Skeletal muscle satellite cell (primary cell): ENCODE results near the gene MAD1L1.

Source experiments
- H3K27me3 ChIP-seq: 2 replicates; pipeline ENCODE4 v1.7.0; 2013; ENCODE audit warnings: low read length; ENCODE audit not compliant: control insufficient read depth, insufficient read depth
- H3K36me3 ChIP-seq: 2 replicates; pipeline ENCODE4 v1.7.0; 2013; ENCODE audit warnings: mild to moderate bottlenecking, control low read depth, low read length; ENCODE audit not compliant: insufficient read depth
- H3K4me1 ChIP-seq: 2 replicates; pipeline ENCODE4 v1.7.0; 2013; ENCODE audit warnings: low read length; ENCODE audit not compliant: control insufficient read depth, insufficient read depth
- H3K4me2 ChIP-seq: 2 replicates; pipeline ENCODE4 v1.7.0; 2013; ENCODE audit warnings: mild to moderate bottlenecking, low read length
- H3K4me3 ChIP-seq: 2 replicates; pipeline ENCODE4 v1.7.0; 2013; ENCODE audit warnings: low read length
- H3K9ac ChIP-seq: 2 replicates; pipeline ENCODE4 v1.7.0; 2013; ENCODE audit warnings: mild to moderate bottlenecking, low read depth, low read length, moderate library complexity
- H3K9me3 ChIP-seq: replicated peaks from 2 replicates; pipeline ENCODE4 v1.7.0; 2013; ENCODE audit warnings: mild to moderate bottlenecking, control low read depth, low read length

Gene MAD1L1

GRCh38 chr7:2106440-2106839 is 126.3 kb downstream of the MAD1L1 start:
- Histone ChIP-seq H3K9me3 (no peaks in the 10 kb centered on the region), H3K4me1 (peaks cover 48% of the 10 kb centered on the region), H3K4me3 (no peak overlapping the region), H3K9ac (no peak overlapping the region), H3K4me2 (peak overlapping the region; percentile 41), H3K36me3 (no peaks in the 10 kb centered on the region), H3K27me3 (no peaks in the 10 kb centered on the region)

DNA sequence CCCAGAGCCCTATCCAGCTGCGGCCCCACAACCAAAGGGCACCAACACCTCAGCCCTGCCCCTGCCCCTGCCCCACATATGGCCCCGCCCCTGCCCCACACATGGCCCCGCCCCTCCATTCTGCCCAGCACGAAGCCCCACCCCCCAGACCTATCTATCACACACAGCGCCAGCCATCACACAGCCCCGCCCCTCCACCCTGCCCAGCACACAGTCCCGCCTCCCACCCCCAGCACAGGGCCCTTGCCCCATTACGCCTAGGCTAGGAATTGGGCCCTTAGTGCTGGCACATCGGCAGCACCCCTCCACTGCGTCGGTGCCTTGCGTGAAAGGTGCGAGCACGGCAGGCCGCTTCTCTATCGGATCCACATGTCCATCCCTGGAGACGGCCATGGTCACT is 126.8 kb downstream of the MAD1L1 start:
- H3K9me3 ChIP-seq = no peaks in the 10 kb centered on the region
- no peak overlapping the region for H3K9ac ChIP-seq
- H3K4me1 ChIP-seq = peaks cover 44% of the 10 kb centered on the region

GRCh38 chr7:2105280-2105679 is 127.5 kb downstream of the MAD1L1 start:
- H3K4me1 ChIP-seq = peaks cover 38% of the 10 kb centered on the region
- H3K4me3 ChIP-seq = no peak overlapping the region
- no peaks in the 10 kb centered on the region for H3K36me3 ChIP-seq
- H3K27me3 ChIP-seq = no peaks in the 10 kb centered on the region
- H3K9ac ChIP-seq = no peak overlapping the region
- H3K9me3 ChIP-seq = no peaks in the 10 kb centered on the region
- H3K4me2 ChIP-seq = no peak overlapping the region

More for the DNA sequence above, 126.8 kb downstream of the MAD1L1 start:
- Histone ChIP-seq H3K4me3 (no peak overlapping the region), H3K27me3 (no peaks in the 10 kb centered on the region), H3K4me2 (no peak overlapping the region), H3K36me3 (no peaks in the 10 kb centered on the region)

DNA sequence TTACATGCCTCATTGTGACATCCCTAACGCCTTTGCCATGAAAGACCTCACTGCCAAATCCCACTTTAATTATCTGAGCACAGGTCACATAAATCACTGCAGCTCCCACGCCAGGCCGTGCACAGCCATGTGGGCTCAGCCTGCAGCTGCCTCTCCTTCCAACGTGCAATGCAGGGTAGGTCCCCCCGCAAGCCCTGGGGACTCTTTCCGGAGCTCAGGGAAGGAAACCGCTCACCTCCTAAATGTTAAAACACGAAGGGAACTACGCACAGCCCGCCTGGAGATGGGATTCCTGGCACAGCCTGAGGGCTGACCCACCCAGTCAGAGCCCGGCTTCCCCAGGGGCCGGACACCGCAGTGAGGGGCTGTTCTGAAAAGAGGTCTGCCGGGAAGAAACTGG is 128.0 kb downstream of the MAD1L1 start:
- no peak overlapping the region for H3K4me3 ChIP-seq

GRCh38 chr7:2104107-2104710 is 128.5 kb downstream of the MAD1L1 start:
- Histone ChIP-seq H3K9me3 (no peaks in the 10 kb centered on the region), H3K4me1 (peaks cover 39% of the 10 kb centered on the region), H3K4me3 (no peak overlapping the region), H3K36me3 (no peaks in the 10 kb centered on the region), H3K9ac (peak overlapping the region; percentile 36), H3K27me3 (no peaks in the 10 kb centered on the region), H3K4me2 (peak overlapping the region; percentile 56)

More for the DNA sequence above, 128.0 kb downstream of the MAD1L1 start:
- Histone ChIP-seq H3K9me3 (no peaks in the 10 kb centered on the region), H3K4me2 (peak overlapping the region; percentile 56), H3K9ac (peak overlapping the region; percentile 6), H3K27me3 (no peaks in the 10 kb centered on the region), H3K4me1 (peaks cover 37% of the 10 kb centered on the region), H3K36me3 (no peaks in the 10 kb centered on the region)

GRCh38 chr7:2103071-2103898 is 129.5 kb downstream of the MAD1L1 start:
- H3K9me3 ChIP-seq = no peaks in the 10 kb centered on the region
- H3K4me2 ChIP-seq = peak overlapping the region; percentile 56
- H3K27me3 ChIP-seq = no peaks in the 10 kb centered on the region
- H3K4me3 ChIP-seq = no peak overlapping the region
- H3K9ac ChIP-seq = peak overlapping the region; percentile 36
- H3K36me3 ChIP-seq = peaks cover 2% of the 10 kb centered on the region
- H3K4me1 ChIP-seq = peaks cover 39% of the 10 kb centered on the region

DNA sequence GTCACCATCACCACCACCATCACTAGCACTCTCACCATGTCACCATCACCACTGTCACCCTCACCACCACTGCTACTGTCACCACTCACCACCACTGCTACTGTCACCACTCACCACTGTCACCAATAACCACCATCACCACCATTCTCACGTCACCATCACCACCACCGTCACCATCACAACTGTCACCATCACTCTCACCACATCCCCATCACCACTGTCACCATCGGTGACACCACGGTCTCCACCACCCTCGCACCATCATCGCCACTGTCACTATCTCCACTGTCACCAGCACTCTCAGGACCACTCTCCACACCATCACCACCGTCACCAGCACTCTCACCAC is 130.4 kb downstream of the MAD1L1 start:
- Histone ChIP-seq H3K9ac (no peak overlapping the region), H3K9me3 (no peaks in the 10 kb centered on the region), H3K36me3 (peaks cover 2% of the 10 kb centered on the region), H3K4me3 (no peak overlapping the region), H3K4me2 (no peak overlapping the region), H3K4me1 (peaks cover 35% of the 10 kb centered on the region), H3K27me3 (no peaks in the 10 kb centered on the region)

GRCh38 chr7:2101630-2102374 is 130.9 kb downstream of the MAD1L1 start:
- H3K4me1 ChIP-seq = peaks cover 29% of the 10 kb centered on the region

DNA sequence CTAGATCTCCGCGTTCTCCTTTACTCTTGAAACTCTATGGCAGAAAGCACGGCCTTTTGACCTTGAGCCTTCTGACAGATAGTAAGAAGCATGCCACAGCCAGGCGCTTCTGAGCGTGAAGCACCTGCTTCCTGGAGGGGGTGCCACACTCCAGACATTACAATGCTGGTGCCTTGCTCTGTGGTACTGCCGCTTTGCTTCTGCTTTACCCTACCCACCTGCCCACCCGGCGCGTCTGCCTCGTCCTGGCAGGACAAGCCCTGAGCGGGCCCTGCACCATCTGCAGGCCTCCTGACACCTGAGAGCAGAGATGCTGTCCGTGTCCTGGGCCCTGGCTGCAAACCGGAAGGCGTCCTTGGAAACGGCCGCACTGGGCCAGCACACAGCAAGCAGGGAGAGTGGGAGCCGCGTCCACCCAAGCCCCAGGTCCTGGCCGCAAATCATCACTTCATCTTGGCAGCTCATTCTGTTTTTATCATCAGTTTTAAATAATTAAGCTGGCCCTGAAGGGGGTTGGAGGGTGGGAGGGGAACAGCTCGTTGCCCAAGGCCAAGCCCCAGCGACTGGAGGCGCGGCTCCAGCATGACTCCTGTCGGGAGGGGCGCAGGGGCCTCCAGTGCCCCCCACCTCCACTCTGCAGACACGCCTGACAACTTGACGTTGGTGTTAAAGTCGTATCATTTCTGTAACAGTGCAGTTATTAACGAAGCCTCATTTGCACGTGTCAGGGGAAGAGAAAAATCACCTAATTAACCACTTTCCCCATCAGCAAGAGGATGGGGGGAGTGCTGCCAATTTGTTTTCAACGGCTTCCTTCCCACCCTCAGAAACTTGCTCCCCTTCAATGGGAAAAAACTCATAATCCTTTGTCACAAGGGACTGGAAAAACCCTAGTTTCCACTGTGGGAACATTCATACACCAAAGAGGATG is 132.2 kb downstream of the MAD1L1 start:
- H3K9ac ChIP-seq = no peak overlapping the region
- no peak overlapping the region for H3K4me2 ChIP-seq
- no peaks in the 10 kb centered on the region for H3K27me3 ChIP-seq
- H3K9me3 ChIP-seq = no peaks in the 10 kb centered on the region
- H3K4me1 ChIP-seq = peaks cover 25% of the 10 kb centered on the region
- H3K4me3 ChIP-seq = no peak overlapping the region
- H3K36me3 ChIP-seq = peaks cover 2% of the 10 kb centered on the region

More at GRCh38 chr7:2101630-2102374, 130.9 kb downstream of the MAD1L1 start:
- no peak overlapping the region for H3K4me2 ChIP-seq
- no peaks in the 10 kb centered on the region for H3K9me3 ChIP-seq
- H3K4me3 ChIP-seq = no peak overlapping the region
- H3K27me3 ChIP-seq = no peaks in the 10 kb centered on the region
- no peak overlapping the region for H3K9ac ChIP-seq
- peaks cover 2% of the 10 kb centered on the region for H3K36me3 ChIP-seq

- Histone ChIP-seq H3K9me3 (no peaks in the 10 kb centered on the region), H3K4me2 (no peak overlapping the region), H3K4me1 (peaks cover 18% of the 10 kb centered on the region), H3K4me3 (no peak overlapping the region), H3K36me3 (peaks cover 2% of the 10 kb centered on the region), H3K9ac (no peak overlapping the region), H3K27me3 (no peaks in the 10 kb centered on the region)
These were observed 133.4 kb downstream of the MAD1L1 start for GRCh38 chr7:2099048-2099957.
